Glutamatergic neuron (in vitro differentiated cells): ENCODE data around the gene IPO11. TPM values are rescaled to one million over a fixed set of nuclear protein-coding genes. Genes with fewer than 3 reads are reported as not detected.

Experiments used
- DNase-seq: peaks from one replicate; pipeline ENCODE4 v3.0.0; 2022
- H3K27ac Mint-ChIP-seq: one replicate; pipeline ENCODE4 v1.8.0; 2020; ENCODE audit warnings: mild to moderate bottlenecking, mixed read lengths, inconsistent platforms; ENCODE audit not compliant: unreplicated experiment
- H3K27me3 Mint-ChIP-seq: one replicate; pipeline ENCODE4 v1.8.0; 2020; ENCODE audit warnings: mild to moderate bottlenecking, moderate library complexity, mixed read lengths, inconsistent platforms; ENCODE audit not compliant: unreplicated experiment
- H3K36me3 Mint-ChIP-seq: one replicate; pipeline ENCODE4 v1.8.0; 2020; ENCODE audit warnings: mild to moderate bottlenecking, mixed read lengths, inconsistent platforms; ENCODE audit not compliant: unreplicated experiment
- H3K4me1 Mint-ChIP-seq: one replicate; pipeline ENCODE4 v1.8.0; 2020; ENCODE audit warnings: mild to moderate bottlenecking, low read depth, mixed read lengths, inconsistent platforms; ENCODE audit not compliant: unreplicated experiment
- H3K4me3 Mint-ChIP-seq: one replicate; pipeline ENCODE4 v1.8.0; 2020; ENCODE audit warnings: mild to moderate bottlenecking, mixed read lengths, inconsistent platforms; ENCODE audit not compliant: unreplicated experiment
- H3K9me3 Mint-ChIP-seq: one replicate; pipeline ENCODE4 v1.8.0; 2020; ENCODE audit warnings: mild to moderate bottlenecking, moderate library complexity, mixed read lengths, inconsistent platforms; ENCODE audit not compliant: unreplicated experiment
- CTCF ChIP-seq: fragments of 200-600 bp; sonication (generic); IDR thresholded peaks from one replicate; pipeline ENCODE4 v1.5.0; 2021; ENCODE audit not compliant: partially characterized antibody, unreplicated experiment
- total RNA-seq: library from RNA; stranded (reverse); fragmentation: NEBNext Ultra II Directional; extraction: Animal tissue kit (Norgen Biotek cat#: 25700); gene quantifications from one replicate; pipeline ENCODE4 v1.2.1, GENCODE V29; 2021; ENCODE audit not compliant: unreplicated experiment

IPO11 gene
- total RNA-seq, 1 donor from 2014 or later, result 23.5 TPM

- H3K4me3 Mint-ChIP-seq, result no peak overlapping the region
- no peaks in the 10 kb centered on the region for H3K9me3 Mint-ChIP-seq
- no peaks in the 10 kb centered on the region for H3K4me1 Mint-ChIP-seq
- H3K27me3 Mint-ChIP-seq, result no peaks in the 10 kb centered on the region
- no peak overlapping the region for H3K27ac Mint-ChIP-seq
- no peak for DNase-seq
- TF ChIP-seq CTCF, result no peak
- no peaks in the 10 kb centered on the region for H3K36me3 Mint-ChIP-seq
Measured at GRCh38 chr5:62496876-62497275, 84.3 kb downstream of the IPO11 start.

GRCh38 chr5:62498961-62499360, 86.4 kb downstream of the IPO11 start:
- H3K4me3 Mint-ChIP-seq, result no peak overlapping the region
- DNase-seq, result no peak
- no peaks in the 10 kb centered on the region for H3K4me1 Mint-ChIP-seq
- no peaks in the 10 kb centered on the region for H3K27me3 Mint-ChIP-seq
- no peak overlapping the region for H3K27ac Mint-ChIP-seq
- no peak for TF ChIP-seq CTCF
- no peaks in the 10 kb centered on the region for H3K9me3 Mint-ChIP-seq
- no peaks in the 10 kb centered on the region for H3K36me3 Mint-ChIP-seq

- no peak for DNase-seq
- Mint-ChIP-seq H3K9me3 (no peaks in the 10 kb centered on the region), H3K36me3 (no peaks in the 10 kb centered on the region), H3K4me1 (no peaks in the 10 kb centered on the region), H3K27ac (no peak overlapping the region), H3K27me3 (no peaks in the 10 kb centered on the region), H3K4me3 (no peak overlapping the region)
- no peak for TF ChIP-seq CTCF
Measured at GRCh38 chr5:62499756-62500155, 87.2 kb downstream of the IPO11 start.

- DNase-seq, result no peak
- no peak overlapping the region for H3K27ac Mint-ChIP-seq
- no peaks in the 10 kb centered on the region for H3K36me3 Mint-ChIP-seq
- no peaks in the 10 kb centered on the region for H3K27me3 Mint-ChIP-seq
- TF ChIP-seq CTCF, result no peak
- no peaks in the 10 kb centered on the region for H3K9me3 Mint-ChIP-seq
- H3K4me1 Mint-ChIP-seq, result no peaks in the 10 kb centered on the region
- no peak overlapping the region for H3K4me3 Mint-ChIP-seq
Measured at GRCh38 chr5:62502456-62503101, 90.0 kb downstream of the IPO11 start.

GRCh38 chr5:62504129-62504528, 91.6 kb downstream of the IPO11 start:
- H3K4me1 Mint-ChIP-seq, result no peaks in the 10 kb centered on the region
- no peak overlapping the region for H3K27ac Mint-ChIP-seq
- H3K9me3 Mint-ChIP-seq, result no peaks in the 10 kb centered on the region
- no peaks in the 10 kb centered on the region for H3K27me3 Mint-ChIP-seq
- no peak for TF ChIP-seq CTCF
- H3K4me3 Mint-ChIP-seq, result no peak overlapping the region
- H3K36me3 Mint-ChIP-seq, result no peaks in the 10 kb centered on the region
- no peak for DNase-seq
